HG02840 (cell line): ENCODE results near the gene LMAN1L.

Experiments used
- ATAC-seq: cut with Tn5 transposase; IDR thresholded peaks from one replicate; pipeline ENCODE4 v1.9.1; 2021; ENCODE audit warnings: mild to moderate bottlenecking, moderate library complexity, moderate number of reproducible peaks; ENCODE audit not compliant: unreplicated experiment, low FRiP score

Gene LMAN1L

DNA sequence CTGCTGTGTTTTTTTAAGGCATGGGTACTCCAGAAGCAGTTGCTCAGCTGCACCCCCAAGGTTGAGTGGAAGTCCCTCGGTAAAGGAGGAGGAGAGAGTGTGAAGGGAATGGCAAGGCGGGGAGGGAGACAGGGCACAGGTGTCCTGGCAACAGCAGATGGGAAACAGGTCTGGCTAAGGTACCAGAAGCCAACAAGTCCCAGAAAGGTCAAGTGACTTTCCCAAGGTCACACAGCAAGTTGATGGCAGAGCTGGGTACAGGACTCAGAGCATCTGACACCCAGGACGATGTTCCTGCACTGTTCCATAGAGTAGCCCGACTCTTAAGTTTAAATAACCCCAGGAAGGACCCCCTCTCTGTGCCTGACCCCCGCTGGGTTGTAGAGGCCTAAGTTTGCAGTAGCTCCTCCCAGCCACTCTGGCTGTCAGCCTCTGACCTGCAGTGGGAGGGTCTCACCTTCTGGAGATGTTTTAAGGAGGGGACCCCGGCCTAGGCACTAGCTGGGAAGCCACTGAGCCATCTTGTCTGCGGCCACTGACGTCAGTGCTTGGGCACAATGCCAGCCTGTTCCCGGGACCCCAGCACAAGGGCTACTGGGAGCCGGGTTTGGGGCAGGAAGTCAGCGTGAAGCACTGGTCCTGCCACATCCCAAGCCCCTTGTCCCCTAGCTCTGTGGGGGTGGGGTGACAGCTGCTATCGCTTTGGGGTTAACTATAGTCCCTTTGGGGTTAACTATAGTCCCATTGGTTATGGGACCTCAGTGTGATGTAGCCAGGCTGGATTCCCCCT, 20.2 kb upstream of the LMAN1L start:
- no peak for ATAC-seq

DNA sequence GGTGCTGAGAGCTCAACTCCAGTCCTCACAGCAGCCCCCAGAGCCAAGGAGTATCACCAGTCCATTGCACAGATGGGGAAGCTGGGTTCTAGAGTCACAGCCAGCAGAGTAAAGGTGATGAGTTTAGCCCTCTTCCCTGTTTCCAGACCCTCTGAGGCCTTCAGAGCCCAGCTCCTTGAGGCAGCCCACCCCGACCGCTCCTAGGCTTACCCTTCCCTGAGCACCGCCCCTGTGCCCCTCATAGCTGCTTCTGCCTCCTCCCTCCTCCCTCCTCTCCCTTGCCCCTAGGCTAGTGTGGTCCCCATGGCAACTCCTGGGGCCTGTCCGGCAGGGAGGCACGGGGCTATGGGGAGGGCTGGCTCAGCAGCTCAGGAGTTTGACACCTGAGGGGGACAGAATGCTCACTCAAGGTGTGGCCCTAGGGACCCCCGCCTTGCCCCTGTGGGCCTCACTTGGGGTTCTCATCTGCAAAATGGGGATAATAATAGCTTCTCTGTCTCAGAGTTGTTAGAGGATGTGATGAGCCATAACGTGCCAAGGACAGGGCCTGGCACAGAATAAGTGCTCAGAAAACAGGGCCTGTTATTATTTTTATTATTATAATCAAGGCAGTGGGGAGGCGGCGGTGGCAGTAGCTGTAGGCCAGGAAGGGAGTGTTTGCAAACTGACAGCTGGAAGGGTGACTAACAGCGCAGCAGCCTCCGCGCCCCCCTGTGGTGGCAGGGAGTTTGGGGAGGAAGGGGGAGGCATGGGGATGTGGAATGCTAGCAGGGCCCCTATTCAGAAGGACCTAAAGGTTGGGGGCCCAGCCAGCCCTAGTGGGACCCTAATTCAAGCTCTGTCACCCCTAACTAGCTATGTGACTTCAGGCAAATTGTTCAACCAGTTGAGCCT, 19.3 kb upstream of the LMAN1L start:
- ATAC-seq = no peak

DNA sequence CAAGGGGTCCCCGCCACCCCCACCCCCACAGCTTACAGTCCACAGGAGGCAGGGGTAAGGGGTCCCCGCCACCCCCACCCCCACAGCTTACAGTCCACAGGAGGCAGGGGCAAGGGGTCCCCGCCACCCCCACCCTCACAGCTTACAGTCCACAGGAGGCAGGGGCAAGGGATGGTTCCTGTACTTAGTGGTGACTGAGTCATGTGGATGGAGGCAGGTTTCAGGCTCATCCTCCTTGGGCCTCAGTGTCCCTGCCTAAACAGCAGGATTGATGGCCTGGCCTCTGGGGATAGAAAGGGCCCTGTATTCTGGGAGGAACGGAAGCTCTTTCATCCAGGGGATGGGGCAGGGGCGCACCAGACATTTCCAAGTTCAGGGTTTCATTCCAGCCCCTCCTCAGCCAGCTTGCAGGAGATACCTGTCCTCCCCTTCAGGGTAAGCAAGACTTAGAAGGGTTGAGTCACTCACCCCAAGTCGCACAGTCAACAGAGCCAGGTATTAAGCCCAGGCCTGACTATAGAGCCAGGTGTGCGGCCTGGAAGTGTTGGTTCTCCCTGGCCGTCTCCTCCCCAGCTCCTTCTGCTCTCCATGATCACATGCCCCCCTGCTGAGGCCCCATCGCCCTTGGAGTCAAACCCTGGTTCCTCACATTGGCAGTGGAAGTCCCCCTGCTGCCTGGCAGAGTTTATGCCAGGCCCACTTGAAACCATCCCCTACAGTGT, 18.2 kb upstream of the LMAN1L start:
- ATAC-seq = no peak

DNA sequence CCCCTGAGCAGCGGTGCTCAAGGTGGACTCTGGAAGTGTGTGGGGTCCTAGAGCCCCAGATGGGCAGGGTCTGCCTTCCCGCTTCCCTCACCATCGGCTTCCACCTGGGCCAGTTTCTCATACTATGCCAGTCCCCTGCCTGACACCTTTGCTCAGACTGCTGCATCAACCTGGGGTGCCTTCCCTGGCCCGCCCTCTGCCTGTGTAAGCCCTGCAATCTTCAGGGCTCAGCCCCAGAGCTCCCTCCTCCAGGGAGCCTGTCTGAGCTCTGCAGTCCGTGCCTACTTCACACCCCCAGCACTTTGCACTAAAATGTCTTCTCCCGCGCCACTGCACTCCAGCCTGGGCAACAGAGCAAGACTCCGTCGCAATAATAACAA, 17.7 kb upstream of the LMAN1L start:
- no peak for ATAC-seq

DNA sequence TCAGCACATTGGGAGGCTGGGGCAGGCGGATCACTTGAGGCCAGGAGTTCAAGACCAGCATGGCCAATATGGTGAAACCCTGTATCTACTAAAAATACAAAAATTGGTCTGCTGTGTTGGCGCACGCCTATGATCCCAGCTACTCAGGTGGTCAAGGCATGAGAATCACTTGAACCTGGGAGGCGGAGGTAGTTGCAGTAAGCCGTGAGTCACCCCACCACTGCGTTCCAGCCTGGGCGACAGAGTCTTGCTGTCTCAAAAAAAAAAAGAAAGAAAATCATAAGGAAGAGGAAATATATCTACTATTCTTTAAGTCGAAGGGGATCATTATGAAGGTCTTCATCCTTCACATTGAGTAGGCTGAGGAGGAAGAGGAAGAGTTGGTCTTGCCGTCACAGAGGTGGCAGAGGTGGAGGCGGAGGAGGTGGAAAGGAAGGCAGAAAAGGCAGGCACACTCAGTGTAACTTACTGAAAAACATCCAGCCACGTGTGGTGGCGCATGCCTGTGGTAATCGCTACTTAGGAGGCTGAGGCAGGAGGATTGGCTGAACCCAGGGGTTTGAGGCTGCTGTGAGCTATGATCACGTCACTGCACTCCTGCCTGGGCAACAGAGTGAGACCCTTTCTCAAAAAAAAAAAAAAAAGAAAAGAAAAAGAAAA, 16.5 kb upstream of the LMAN1L start:
- ATAC-seq = no peak

DNA sequence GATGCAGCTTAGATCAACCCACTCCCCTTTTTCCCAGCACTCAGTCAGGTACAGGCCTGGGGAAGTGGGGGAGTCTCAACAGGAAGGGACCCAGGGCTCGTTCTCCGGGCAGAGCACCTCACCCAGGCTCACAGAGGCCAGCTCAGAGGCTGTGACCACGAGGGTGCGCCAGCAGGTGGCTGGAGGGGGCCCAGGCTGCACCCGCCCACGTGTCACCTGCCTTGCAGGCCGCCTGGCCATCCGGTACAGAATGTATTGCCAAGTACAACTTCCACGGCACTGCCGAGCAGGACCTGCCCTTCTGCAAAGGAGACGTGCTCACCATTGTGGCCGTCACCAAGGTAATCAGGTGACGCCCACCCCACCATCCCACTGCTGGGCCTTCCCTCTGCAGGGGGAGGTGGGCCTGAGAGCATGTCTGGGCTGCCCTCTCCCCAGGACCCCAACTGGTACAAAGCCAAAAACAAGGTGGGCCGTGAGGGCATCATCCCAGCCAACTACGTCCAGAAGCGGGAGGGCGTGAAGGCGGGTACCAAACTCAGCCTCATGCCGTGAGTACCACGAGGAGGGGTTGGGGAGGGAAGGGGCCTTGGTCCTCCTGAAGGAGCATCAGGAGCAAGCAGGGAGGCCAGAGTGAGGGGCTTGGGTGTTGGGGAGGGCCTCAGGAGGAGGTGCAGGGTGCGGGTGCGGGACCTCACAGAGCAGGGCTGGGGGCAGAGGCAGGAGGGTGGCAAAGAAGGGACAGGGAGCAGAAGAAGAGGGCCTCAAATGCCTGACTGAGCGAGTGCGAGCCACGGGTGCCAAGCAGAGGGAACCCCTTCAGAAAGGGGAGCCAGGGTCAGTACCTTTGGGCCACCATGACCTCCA, 14.0 kb upstream of the LMAN1L start:
- ATAC-seq = no peak

DNA sequence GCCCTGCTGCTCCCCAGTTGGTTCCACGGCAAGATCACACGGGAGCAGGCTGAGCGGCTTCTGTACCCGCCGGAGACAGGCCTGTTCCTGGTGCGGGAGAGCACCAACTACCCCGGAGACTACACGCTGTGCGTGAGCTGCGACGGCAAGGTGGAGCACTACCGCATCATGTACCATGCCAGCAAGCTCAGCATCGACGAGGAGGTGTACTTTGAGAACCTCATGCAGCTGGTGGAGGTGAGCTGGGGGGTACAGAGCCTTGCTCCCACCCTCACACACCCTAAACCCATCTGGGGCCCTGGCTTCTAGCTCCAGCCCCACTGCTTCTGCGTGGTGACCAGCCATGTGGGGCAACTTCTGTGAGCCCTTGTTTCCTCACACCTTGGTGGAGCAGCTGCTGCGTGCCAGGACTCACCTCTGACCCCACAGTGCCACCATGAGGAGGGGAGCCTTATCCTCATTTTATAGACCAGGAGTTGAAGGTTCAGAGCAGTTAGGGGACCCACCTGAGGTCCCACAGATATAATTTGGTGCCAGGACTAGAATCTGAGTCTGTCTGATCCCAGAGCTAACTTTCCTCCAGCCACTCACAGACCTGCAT, 13.3 kb upstream of the LMAN1L start:
- no peak for ATAC-seq

DNA sequence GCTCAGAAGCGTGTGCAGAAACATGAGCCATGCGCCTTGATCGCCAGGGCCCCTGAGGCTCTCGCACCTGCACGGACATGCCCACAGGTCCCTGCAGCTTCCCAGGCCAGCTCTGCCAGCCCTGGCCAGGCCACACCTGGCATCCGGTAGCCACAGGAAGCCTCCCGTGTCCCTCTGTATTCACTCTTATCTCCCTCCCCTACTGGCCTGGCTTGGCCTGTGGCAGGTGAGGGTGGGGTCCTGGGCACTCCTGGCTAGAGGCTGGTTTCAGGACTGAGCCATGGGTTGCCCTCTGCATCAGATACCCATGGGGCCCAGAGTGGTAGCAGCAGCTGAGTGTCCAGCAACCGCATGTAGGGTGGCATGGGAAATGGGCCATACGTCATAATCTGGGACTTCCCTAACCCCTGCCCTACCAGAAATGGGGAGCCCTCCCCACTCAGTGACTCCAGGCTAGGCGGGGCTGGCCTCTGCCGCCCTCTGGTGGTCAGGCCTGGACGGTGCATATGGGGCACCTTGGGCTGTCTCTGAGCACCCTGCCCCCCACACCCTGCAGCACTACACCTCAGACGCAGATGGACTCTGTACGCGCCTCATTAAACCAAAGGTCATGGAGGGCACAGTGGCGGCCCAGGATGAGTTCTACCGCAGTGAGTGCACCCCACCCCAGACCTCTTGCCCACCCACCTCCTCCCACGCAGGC, 12.6 kb upstream of the LMAN1L start:
- ATAC-seq = no peak

DNA sequence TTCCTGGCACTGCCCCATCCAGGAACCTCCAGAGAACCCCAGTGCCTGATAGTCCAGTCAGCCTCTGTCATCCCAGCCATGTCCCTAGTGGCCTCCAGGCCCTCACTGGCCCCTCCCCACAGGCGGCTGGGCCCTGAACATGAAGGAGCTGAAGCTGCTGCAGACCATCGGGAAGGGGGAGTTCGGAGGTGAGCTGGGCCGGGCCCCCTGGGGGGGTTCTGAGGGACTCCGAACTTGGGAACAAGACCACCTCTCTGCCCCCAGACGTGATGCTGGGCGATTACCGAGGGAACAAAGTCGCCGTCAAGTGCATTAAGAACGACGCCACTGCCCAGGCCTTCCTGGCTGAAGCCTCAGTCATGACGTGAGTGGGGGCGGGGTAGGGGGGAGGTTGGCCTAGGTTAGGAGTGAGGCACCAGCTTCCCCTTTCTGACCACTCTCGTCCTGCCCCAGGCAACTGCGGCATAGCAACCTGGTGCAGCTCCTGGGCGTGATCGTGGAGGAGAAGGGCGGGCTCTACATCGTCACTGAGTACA, 12.0 kb upstream of the LMAN1L start:
- ATAC-seq = no peak

DNA sequence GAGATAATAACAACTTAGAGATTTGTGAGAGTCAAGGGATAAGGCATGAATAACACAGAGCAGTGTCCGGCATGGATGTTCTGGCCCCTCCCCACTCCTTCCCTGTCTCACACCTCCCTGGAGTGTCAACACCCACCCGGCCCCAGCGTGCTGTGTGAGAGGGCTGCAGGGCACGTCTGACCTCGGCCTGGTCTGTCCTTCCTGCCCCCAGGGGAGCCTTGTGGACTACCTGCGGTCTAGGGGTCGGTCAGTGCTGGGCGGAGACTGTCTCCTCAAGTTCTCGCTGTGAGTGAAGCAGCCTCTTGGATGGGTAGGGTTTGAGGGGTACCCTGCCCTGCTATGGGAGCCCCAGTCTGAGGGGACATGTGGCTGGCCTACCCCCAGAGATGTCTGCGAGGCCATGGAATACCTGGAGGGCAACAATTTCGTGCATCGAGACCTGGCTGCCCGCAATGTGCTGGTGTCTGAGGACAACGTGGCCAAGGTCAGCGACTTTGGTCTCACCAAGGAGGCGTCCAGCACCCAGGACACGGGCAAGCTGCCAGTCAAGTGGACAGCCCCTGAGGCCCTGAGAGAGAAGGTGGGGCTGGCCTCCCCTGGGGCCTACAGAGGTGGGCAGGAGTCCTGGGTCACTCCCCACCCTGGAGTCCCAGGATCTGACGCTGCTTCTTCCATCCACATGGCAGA, 11.2 kb upstream of the LMAN1L start:
- ATAC-seq = no peak

DNA sequence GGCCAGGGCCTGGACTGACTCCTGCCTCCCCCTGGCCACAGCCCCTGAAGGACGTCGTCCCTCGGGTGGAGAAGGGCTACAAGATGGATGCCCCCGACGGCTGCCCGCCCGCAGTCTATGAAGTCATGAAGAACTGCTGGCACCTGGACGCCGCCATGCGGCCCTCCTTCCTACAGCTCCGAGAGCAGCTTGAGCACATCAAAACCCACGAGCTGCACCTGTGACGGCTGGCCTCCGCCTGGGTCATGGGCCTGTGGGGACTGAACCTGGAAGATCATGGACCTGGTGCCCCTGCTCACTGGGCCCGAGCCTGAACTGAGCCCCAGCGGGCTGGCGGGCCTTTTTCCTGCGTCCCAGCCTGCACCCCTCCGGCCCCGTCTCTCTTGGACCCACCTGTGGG, 10.3 kb upstream of the LMAN1L start:
- ATAC-seq = no peak

DNA sequence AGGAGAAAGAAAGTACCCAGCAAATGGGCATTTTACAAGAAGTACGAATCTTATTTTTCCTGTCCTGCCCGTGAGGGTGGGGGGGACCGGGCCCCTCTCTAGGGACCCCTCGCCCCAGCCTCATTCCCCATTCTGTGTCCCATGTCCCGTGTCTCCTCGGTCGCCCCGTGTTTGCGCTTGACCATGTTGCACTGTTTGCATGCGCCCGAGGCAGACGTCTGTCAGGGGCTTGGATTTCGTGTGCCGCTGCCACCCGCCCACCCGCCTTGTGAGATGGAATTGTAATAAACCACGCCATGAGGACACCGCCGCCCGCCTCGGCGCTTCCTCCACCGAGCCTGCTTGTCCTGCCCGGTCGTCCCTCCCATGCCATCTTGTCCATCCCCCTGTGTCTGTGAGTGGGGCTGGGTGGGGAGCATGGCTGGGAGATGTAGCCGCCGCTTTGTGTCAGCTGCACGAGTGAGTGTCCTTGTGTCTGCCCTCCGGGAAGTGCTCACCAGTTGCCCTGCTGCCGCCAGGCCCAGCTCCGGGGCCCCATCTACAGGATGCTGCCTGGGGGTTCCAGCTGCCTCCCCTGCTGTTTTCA, 9.7 kb upstream of the LMAN1L start:
- no peak for ATAC-seq

DNA sequence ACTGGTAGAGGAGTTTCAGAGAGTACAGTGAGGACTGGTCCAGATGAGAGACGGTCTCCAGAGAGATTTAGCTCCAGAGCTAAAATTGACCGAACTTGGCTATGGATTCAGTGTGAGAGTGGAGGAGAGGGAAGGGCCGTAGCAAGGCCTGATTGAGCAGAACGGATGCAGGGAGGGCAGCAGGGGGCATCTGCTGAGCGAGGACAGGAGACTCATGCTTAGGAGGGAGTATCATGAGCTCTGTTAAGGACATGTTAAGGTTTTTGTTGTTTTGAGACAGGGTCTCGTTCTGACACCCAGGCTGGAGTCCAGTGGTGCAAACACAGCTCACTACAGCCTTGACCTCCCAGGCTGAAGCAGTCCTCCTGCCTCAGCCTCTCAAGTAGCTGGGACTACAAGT, 7.7 kb upstream of the LMAN1L start:
- no peak for ATAC-seq

DNA sequence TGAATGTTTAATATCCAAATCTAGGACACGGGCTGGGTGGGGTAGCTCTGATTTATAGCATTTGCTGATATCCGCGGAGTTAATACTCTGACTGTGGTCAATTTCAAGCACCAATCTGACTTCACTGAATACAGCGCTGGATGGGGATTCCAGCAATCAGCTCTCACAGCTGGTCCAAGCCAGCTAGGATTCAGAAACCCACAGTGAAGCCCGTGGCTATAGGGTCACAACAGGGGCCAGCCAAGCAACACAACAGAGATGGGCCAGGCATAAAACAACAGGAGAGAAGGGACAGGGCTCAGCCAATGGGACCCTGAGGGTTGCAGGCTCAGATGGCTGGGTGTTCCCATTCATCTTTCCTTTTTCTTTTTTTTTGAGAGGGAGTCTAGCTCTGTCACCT, 5.4 kb upstream of the LMAN1L start:
- ATAC-seq = no peak

DNA sequence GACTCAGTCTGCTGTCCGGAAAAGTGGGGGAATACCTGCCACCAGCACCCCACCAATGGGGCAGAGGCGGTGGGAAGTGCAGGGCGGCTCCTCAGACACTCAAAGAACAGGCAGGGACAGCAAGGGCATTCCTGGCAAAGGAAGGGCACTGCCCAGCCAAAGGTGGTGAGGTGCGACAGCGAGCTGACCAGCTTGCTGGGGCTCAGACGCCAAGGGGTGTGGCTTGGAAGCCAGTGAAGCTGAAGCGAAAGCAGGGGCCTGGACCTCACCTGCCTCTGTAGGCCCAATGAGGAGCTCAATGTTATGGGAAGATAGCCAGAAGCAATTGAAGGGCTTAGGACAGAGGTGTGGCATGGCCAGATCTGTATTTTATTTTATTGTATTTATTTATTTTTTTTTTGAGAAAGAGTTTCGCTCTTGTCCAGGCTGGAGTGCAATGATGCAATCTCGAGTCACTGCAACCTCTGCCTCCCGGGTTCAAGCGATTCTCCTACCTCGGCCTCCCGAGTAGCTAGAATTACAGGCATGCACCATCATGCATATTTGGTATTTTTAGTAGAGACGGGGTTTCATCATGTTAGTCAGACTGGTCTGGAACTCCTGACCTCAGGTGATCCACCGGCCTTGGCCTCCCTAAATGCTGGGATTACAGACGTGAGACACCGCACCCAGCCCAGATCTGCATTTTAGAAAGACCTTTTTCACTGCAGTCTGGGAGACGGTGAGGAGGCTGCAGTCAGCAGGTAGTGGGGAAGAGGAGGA, 4.4 kb upstream of the LMAN1L start:
- no peak for ATAC-seq

DNA sequence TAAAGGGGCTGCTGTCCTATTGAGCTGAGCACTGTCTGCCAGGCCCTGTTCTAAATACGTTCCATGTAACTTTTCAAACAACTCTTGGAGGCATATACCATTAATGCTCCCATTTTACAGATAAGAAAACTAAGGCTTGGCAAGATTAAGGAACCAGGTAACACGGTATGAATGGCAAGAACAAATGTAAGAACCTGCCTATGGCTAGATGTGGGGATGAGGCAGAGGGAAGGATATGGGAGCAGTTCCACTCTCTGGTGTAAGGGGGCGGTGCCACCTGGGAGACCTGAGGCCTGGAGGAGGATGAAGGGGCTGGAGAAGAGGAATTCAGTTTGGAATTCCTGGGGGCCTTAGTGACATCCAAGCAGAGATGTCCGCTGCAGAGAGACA, 3.8 kb upstream of the LMAN1L start:
- ATAC-seq = no peak

DNA sequence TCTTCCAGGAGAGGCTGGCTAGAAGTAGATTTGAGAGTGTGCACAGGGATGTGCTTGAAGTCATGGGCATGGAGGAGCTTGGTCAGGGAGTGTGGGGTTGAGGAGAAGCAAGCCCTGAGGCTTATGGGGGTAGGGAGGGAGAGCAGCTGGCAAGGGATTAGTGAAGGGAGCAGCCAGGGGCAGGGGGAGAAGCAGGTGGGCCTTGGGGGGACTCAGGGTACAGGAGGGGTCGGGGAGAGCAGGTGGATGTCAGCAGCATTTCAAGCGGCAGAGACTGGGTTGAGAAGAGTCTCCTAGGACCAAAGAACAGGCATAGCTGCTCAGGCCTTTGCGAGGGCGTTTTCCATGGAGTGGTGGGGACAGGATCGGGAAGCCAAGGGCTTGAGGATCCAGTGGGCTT, 3.4 kb upstream of the LMAN1L start:
- ATAC-seq = no peak
